ENCODE results near the gene ARID1B. TPM values are rescaled to one million over a fixed set of nuclear protein-coding genes. Genes with fewer than 3 reads are reported as not detected.

ARID1B gene
- total and polyA plus RNA-seq, 10 of the 15 experiments (the other 5 are each of a cell fraction or from before 2014, with no cell fraction given): 24.7 to 133 (median 54.6) TPM

GRCh38 chr6:157096522-157096921, 319.3 kb downstream of the ARID1B start:
- no peak for ATAC-seq
- Histone ChIP-seq H3K79me2 (ENCODE audit: control insufficient read depth, insufficient read depth, low read length) (no peaks in the 10 kb centered on the region), H3K4me3 (no peak overlapping the region), H3K27ac (ENCODE audit: control insufficient read depth, insufficient read depth) (no peak overlapping the region), H3K36me3 (ENCODE audit: control insufficient read depth in 2 of 2, insufficient read depth in 2 of 2, low read length in 1 of 2) (peaks cover 0 to 16% of the 10 kb centered on the region in 2 experiments; a peak in 3 of 4 replicates), H3K4me1 (ENCODE audit: control insufficient read depth, insufficient read depth, low read length) (peaks cover 18% of the 10 kb centered on the region; the same call in 1 of the 2 replicates), H3K9me3 (replicated peaks; ENCODE audit: control insufficient read depth, insufficient read depth, low read length) (no peaks in the 10 kb centered on the region), H3K4me2 (ENCODE audit: control insufficient read depth, insufficient read depth) (no peak overlapping the region), H4K20me1 (ENCODE audit: control insufficient read depth, insufficient read depth) (peaks cover 6% of the 10 kb centered on the region; the same call in 1 of the 2 replicates), H3K27me3 (replicated peaks in 1 of 2; ENCODE audit: control insufficient read depth in 2 of 2, insufficient read depth in 2 of 2, low read length in 1 of 2) (no peaks in the 10 kb centered on the region), H3K9ac (ENCODE audit: control insufficient read depth, insufficient read depth, low read length) (no peak overlapping the region), H2AFZ (ENCODE audit: control insufficient read depth, low read depth, low read length) (no peak overlapping the region)
- CTCF ChIA-PET: interaction anchor here (2.1 kb wide), 1 partner anchor 26 kb away, joined by 6 read pairs; no protein-coding TSS in a partner anchor
- RAD21 ChIA-PET (ENCODE audit: unreplicated experiment): no interaction called here
- in situ Hi-C loops (cut with MboI) (no loop called here), intact Hi-C loops (cut with micrococcal nuclease; ENCODE audit: unreplicated experiment) (no loop called here)
- 91% methylated on average over 7 of the region's 7 CpGs for WGBS (ENCODE audit: insufficient coverage, insufficient replicate concordance, low lambda C conversion rate, missing lambda C conversion rate)
- no TSS peak for BruUV-seq (replicated peaks)
- SMC1A ChIA-PET (ENCODE audit: uncharacterized antibody, unreplicated experiment): interaction anchor here (2.0 kb wide), 2 partner anchors 28 to 60 kb away, joined by 4 to 9 read pairs; no protein-coding TSS in a partner anchor
- FAIRE-seq: no peak
- DNase-seq (ENCODE audit: low read depth, low spot score): no peak
- TF ChIP-seq MTA2 (IDR thresholded peaks at IDR 0.05; ENCODE audit: low read depth): no peak
- no peak for TF ChIP-seq TCF3 (IDR thresholded peaks at IDR 0.05; ENCODE audit: borderline replicate concordance, insufficient read depth, low read depth, low read length)
- no peak for TF ChIP-seq NR2F1 (conservative IDR thresholded peaks at IDR 0.05)
- no peak for TF ChIP-seq NR2C1 (IDR thresholded peaks at IDR 0.05)
- TF ChIP-seq RFX5 (IDR thresholded peaks at IDR 0.05; ENCODE audit: low read depth, low read length): no peak
- TF ChIP-seq SMC3 (IDR thresholded peaks at IDR 0.05; ENCODE audit: borderline replicate concordance, low read length): no peak
- TF ChIP-seq ZBTB11 (CRISPR knock-in tag; IDR thresholded peaks at IDR 0.05): no peak
- TF ChIP-seq USF1 (IDR thresholded peaks at IDR 0.05; ENCODE audit: borderline replicate concordance, extremely low read length, insufficient read depth, low read depth, low read length): no peak
- no peak for TF ChIP-seq RELB (IDR thresholded peaks at IDR 0.05; ENCODE audit: low read depth)
- no peak for TF ChIP-seq SREBF2 (IDR thresholded peaks at IDR 0.05; ENCODE audit: low read length)
- TF ChIP-seq CBFB (IDR thresholded peaks at IDR 0.05; ENCODE audit: low read depth): no peak
- no peak for TF ChIP-seq TARDBP (IDR thresholded peaks at IDR 0.05; ENCODE audit: borderline replicate concordance)
- no peak for TF ChIP-seq JUND (IDR thresholded peaks at IDR 0.05; ENCODE audit: low read depth, low read length)
- no peak for TF ChIP-seq PBX3 (IDR thresholded peaks at IDR 0.05; ENCODE audit: insufficient replicate concordance, low read depth, low read length)
- TF ChIP-seq SP1 (IDR thresholded peaks at IDR 0.05; ENCODE audit: low read depth, low read length): no peak
- TF ChIP-seq CBX5 (IDR thresholded peaks at IDR 0.05; ENCODE audit: low read depth): no peak
- no peak for TF ChIP-seq IKZF2 (IDR thresholded peaks at IDR 0.05)
- TF ChIP-seq RUNX3 (IDR thresholded peaks at IDR 0.05; ENCODE audit: low read length): no peak
- TF ChIP-seq TCF7 (IDR thresholded peaks at IDR 0.05; ENCODE audit: borderline replicate concordance): no peak
- POLR2A ChIA-PET: no interaction called here

Measured in GM12878 (cell line).